WERI-Rb-1 (cell line): ENCODE results near the gene DESI2.

Source experiments
- DNase-seq: peaks from one replicate; pipeline ENCODE4 v3.0.0-alpha.2; 2020
- H3K27ac ChIP-seq: fragments of 250-450 bp; sonication (Bioruptor Pico); 2 replicates; pipeline ENCODE4 v1.5.1; 2020; ENCODE audit warnings: mild to moderate bottlenecking, moderate library complexity
- H3K27me3 ChIP-seq: fragments of 250-450 bp; sonication (Bioruptor Pico); 2 replicates; pipeline ENCODE4 v1.5.1; 2021; ENCODE audit warnings: mild to moderate bottlenecking, low read depth, moderate library complexity; ENCODE audit not compliant: insufficient read depth, severe bottlenecking
- H3K36me3 ChIP-seq: fragments of 250-450 bp; sonication (Bioruptor Pico); 2 replicates; pipeline ENCODE4 v1.5.1; 2020; ENCODE audit warnings: mild to moderate bottlenecking, moderate library complexity
- H3K4me3 ChIP-seq: 2 replicates; pipeline ENCODE4 v1.5.1; 2011; ENCODE audit warnings: low read depth, mild to moderate bottlenecking, control low read depth, low read length
- H3K9me3 ChIP-seq: fragments of 250-450 bp; sonication (Bioruptor Pico); 2 replicates; pipeline ENCODE4 v1.5.1; 2021; ENCODE audit warnings: mild to moderate bottlenecking, moderate library complexity; ENCODE audit not compliant: severe bottlenecking
- CTCF ChIP-seq: IDR thresholded peaks from 2 replicates; pipeline ENCODE4 v1.5.1; 2011; ENCODE audit warnings: low read depth, mild to moderate bottlenecking, control low read depth, inconsistent platforms, low read length

The DESI2 gene

GRCh38 chr1:244639561-244639960, 13.4 kb upstream of the DESI2 start:
- TF ChIP-seq CTCF: no peak
- H3K36me3 ChIP-seq: no peaks in the 10 kb centered on the region
- peaks cover 7% of the 10 kb centered on the region for H3K9me3 ChIP-seq

GRCh38 chr1:244640917-244641316, 12.0 kb upstream of the DESI2 start:
- no peak for DNase-seq
- Histone ChIP-seq H3K36me3 (no peaks in the 10 kb centered on the region), H3K27me3 (no peaks in the 10 kb centered on the region), H3K4me3 (no peak overlapping the region), H3K27ac (no peak overlapping the region), H3K9me3 (peaks cover 7% of the 10 kb centered on the region)
- TF ChIP-seq CTCF: no peak

More at GRCh38 chr1:244639561-244639960, 13.4 kb upstream of the DESI2 start:
- DNase-seq: no peak
- H3K27me3 ChIP-seq: no peaks in the 10 kb centered on the region
- H3K4me3 ChIP-seq: no peak overlapping the region
- H3K27ac ChIP-seq: no peak overlapping the region

GRCh38 chr1:244642526-244642925, 10.4 kb upstream of the DESI2 start:
- no peak overlapping the region for H3K4me3 ChIP-seq

GRCh38 chr1:244642988-244643387, 9.9 kb upstream of the DESI2 start:
- H3K27ac ChIP-seq: no peak overlapping the region
- TF ChIP-seq CTCF: no peak
- H3K4me3 ChIP-seq: no peak overlapping the region
- peaks cover 7% of the 10 kb centered on the region for H3K9me3 ChIP-seq
- H3K36me3 ChIP-seq: no peaks in the 10 kb centered on the region
- no peak for DNase-seq
- H3K27me3 ChIP-seq: no peaks in the 10 kb centered on the region

More at GRCh38 chr1:244642526-244642925, 10.4 kb upstream of the DESI2 start:
- Histone ChIP-seq H3K27me3 (no peaks in the 10 kb centered on the region), H3K27ac (no peak overlapping the region), H3K9me3 (peaks cover 7% of the 10 kb centered on the region), H3K36me3 (no peaks in the 10 kb centered on the region)
- no peak for DNase-seq
- no peak for TF ChIP-seq CTCF

- Histone ChIP-seq H3K36me3 (no peaks in the 10 kb centered on the region), H3K4me3 (no peak overlapping the region), H3K27ac (no peak overlapping the region), H3K27me3 (no peaks in the 10 kb centered on the region), H3K9me3 (peaks cover 7% of the 10 kb centered on the region)
- DNase-seq: no peak
- TF ChIP-seq CTCF: no peak
Observed at GRCh38 chr1:244645414-244645813, 7.5 kb upstream of the DESI2 start.

GRCh38 chr1:244645890-244646289, 7.0 kb upstream of the DESI2 start:
- no peak overlapping the region for H3K27ac ChIP-seq
- no peaks in the 10 kb centered on the region for H3K36me3 ChIP-seq
- H3K4me3 ChIP-seq: no peak overlapping the region
- H3K9me3 ChIP-seq: peaks cover 7% of the 10 kb centered on the region
- H3K27me3 ChIP-seq: no peaks in the 10 kb centered on the region
- no peak for DNase-seq
- no peak for TF ChIP-seq CTCF
